Inferior parietal cortex (tissue), 1 donor: ENCODE measurements around the gene DNAH6.
"Not testable (repeated sequence)": the region's sequence is repeated elsewhere in the genome, so short reads cannot be mapped to it uniquely, and the experiment has no call there.

Source experiments
- DNase-seq: peaks from one replicate; pipeline ENCODE4 v3.0.0-alpha.2; 2016; ENCODE audit errors: extremely low spot score

The DNAH6 gene

GRCh38 chr2:84511024-84511423 is 5.3 kb upstream of the DNAH6 start:
- DNase-seq, result not testable (repeated sequence)

- no peak for DNase-seq
Observed at GRCh38 chr2:84515788-84516187, 510 bp upstream of the DNAH6 start.

DNA sequence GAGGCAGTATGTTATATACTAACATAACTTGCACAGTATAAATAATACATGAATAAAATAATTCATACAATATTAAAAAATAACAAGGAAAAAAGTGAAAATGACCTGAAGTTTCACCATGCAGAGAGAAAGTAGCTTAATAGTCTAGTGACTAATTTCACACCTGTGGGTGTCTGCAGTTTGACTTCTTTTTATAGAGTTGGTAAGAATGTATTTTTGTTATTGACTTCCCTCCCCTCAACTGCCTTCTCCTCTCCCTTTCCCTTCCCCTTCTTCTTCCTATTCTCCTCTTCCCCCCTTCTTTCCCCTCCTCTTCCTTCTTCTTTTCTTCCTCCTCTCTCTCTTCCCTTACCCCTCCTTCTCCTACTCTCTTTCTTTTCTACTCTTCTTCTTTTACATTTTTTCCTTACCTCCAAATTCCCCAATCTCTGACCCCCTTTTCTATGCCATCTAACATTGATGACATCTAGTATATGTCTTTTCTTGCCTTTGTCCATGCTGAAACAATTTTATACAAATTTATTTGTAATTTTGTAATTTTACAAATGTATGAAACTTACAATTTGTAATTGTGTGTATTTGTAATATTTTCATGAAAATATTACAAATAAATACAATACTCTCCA is 3.1 kb downstream of the DNAH6 start:
- no peak for DNase-seq

- DNase-seq, result peak; percentile 50
Observed at GRCh38 chr2:84526562-84526961, 10.3 kb downstream of the DNAH6 start.

DNA sequence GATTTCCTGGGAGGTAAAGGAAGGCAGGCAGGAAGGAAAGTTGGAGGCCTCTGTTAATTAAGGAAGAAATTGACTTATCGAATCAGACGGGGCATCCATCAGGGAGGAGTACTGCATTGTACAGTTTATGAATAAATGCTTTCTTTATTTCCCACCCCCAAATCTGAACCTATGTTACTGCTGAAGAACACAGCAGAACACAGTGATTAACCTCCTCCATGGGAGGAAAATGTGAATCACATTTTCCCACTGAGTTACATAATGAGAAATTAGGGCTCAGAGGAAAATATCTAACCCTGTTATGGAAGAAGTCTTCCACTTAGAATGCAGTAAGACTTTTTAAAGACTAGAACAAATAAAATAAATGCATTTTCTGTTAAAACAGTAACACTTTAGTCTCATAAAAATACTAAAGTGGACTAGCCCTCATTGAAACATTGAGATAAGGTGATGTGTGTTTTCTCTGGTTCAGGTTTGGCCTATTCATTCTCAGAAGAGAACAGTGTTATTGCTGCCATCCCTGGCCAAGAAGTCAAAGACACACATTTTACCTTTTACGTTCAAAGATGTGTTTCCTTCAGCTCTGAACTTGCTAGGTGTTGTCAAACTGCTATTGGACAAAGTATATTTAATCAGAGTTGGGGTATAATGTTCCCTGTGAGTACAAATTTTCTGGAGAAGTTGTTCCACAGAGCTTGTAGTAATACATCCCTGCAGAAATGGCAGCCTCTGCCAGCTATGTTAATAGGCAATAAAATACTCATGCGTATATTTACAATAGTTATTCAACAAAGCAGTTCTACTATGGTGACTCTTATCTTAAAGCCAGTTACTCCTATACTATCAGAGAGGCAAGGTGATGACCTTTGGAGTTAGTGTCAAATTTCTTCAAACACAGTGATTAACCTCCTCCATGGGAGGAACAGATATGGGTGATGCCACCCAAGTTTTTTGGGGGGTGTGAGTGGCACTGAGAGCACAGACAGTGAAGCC is 11.1 kb downstream of the DNAH6 start:
- DNase-seq, result no peak

DNA sequence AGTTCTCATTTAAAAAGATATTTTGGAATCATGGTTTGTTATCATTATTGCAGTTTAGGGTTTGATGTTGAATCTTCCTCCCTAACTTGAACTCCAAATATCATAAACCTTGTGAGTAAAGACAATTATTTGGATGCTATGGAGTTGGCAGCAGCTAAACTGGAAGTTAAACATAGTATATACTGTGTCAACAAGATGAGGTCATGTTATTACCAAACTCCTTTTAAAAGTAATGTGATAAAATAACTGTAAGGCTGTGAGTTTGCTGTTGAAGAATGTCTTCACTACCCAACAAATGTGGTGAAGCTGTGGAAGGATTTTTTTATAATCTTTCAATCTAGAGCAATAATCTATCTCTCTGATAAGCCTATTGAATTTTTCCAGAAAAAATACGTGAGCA is 16.0 kb downstream of the DNAH6 start:
- no peak for DNase-seq

GRCh38 chr2:84534225-84534624 is 17.9 kb downstream of the DNAH6 start:
- no peak for DNase-seq

GRCh38 chr2:84537251-84537650 is 21.0 kb downstream of the DNAH6 start:
- no peak for DNase-seq

- no peak for DNase-seq
Observed at GRCh38 chr2:84539729-84540128, 23.4 kb downstream of the DNAH6 start.

DNA sequence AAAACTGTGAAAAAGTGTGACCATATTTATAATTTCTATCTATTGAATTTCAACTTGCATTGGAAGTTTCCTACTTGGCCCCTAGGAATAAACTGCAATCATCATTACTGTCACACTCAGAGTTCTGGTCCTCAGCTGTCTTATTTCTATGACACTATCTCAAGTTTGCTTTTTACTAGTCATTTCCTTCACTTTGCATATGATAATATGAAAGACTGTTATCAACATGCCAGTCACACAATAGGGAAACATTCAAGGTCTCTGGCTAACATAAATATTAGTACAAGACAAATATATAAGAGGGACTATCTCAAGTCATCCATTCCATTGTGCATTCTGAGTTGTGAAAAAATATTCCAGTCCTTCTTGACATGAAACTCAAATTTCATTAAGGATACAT is 28.7 kb downstream of the DNAH6 start:
- no peak for DNase-seq

DNA sequence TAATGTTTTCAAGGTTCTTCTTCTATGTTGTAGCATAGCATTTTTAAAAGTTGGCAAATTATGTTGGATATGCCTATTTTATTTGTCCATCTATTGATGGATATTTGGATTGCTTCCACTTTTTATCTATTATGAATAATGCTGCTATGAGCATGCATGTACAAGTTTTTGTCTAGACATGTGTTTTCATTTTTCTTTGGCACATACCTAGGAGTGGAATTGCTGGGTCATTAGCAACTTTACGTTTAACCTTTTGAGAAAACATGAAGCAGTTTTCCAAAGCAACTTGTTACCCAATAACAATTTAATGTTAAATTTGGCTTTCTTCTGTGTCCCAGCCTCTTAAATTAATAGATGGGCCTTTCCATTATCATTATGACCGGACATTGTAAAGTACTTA is 30.3 kb downstream of the DNAH6 start:
- DNase-seq, result no peak

GRCh38 chr2:84548303-84548702 is 32.0 kb downstream of the DNAH6 start:
- no peak for DNase-seq

- no peak for DNase-seq
Observed at GRCh38 chr2:84550916-84551315, 34.6 kb downstream of the DNAH6 start.

DNA sequence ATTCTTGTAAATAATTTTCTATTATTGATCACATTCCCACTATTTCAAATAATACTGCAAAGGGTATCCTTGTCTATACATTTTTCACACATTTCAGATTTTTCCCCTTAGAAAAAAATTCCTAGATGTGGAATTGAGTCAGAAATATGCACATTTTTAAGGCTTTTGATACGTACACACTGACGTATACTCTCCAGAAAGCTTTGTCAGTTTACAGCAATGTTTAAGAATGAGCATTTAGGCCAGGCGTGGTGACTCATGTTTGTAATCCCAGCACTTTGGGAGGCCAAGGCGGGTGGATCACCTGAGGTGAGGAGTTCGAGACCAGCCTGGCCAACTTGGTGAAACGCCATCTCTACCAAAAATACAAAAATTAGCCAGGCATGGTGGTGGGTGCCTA is 35.2 kb downstream of the DNAH6 start:
- DNase-seq, result not testable (repeated sequence)

DNA sequence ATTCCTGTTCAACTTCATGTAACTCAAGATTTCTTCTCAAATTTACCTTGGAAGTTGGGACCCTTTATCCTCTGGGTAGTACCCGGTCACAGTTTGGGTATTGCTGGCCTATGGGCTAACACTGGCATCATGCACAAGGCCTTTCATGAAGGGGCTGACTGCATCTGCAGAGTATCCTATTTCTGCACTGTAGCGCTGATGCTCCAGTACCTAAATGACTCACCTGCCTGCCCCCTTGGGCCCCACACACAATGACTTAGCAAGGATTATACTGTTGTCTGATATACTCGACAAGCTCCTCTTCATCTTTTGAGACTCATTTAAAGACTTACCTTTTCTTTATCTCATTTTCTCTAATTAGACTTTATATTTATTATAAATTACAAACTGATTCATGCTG is 39.9 kb downstream of the DNAH6 start:
- DNase-seq, result no peak

GRCh38 chr2:84559838-84560237 is 43.5 kb downstream of the DNAH6 start:
- no peak for DNase-seq

DNA sequence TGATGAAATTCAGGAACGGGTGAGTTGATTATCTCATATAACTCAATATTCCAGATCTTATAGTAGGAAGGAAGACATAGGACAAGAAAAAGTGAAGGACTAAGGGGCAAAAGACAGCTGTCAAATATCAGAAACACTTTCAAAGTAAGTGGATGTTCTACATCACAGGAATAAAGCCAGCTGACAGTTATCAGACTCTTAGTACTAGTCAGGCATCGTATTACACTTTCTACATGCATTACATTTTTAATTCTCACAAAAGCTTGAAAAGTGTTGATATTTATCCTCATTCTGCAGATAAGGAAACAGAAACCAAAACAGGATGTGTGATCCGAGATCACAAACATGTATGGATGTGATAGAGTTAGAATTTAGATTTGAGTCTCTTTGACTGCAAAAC is 63.4 kb downstream of the DNAH6 start:
- DNase-seq, result no peak

GRCh38 chr2:84603911-84604310 is 87.6 kb downstream of the DNAH6 start:
- DNase-seq, result no peak

GRCh38 chr2:84613082-84613481 is 96.8 kb downstream of the DNAH6 start:
- DNase-seq, result no peak

DNA sequence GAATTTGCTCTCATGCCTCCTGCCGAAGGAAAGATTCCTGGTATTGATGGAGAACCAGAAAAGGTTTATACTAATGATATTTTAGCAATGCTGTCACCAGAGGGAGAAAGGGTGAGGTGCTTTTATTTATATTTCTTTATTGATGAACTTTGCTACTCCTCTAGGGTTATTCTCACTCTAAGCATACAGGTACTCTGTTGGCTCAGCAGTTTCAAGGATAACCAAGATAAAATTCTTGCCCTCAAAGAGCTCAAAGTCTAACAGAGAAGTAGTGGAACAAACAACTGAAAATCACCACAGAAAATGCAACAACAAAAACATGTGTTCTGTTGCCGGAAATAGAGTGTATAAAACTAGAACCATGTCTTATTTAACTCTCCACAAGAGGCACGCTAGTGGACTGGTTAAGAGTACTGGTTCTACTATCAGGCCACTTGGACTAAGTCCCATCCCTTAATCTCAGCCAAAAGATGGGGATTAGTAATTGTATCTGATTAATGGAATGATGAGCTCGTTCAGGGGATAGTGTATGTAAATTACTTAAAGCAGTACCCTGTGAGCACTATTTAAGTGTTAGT is 103.6 kb downstream of the DNAH6 start:
- no peak for DNase-seq

DNA sequence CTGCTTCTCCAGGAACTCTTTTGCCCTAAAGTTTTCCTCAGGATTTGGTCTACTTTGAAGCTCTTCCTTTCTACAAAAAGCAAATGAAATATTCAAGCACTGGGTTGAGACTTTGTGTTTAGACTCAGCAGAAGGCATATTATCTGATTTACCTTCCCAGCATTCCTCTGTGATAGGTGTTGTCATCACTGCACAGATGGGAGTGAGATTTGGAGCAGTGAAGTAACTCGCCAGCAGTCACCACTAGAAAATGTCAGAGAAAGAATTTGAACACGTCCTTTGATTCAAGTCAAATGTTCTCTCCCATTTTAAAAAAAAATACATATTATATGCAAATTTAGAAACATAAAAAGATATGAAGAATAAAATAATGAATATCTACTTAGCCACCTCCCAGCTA is 112.2 kb downstream of the DNAH6 start:
- DNase-seq, result no peak

DNA sequence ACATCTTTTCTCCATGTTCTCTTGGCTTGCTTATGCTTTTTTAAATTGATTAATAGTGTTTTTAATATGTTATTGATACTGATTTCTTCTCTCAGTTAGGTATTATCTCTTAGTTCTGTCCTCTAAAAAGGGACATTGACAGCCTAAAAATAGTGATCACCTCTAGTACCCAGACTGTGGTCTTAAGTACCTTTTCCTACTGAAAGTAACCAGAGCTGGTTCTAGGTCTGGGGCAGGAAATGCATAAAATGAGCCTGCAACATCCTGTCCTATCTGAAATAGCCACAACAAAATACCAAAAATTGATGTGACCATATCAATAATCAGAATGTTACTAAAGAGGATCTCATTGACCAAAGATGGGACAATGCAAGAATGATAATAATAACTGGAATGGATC is 113.3 kb downstream of the DNAH6 start:
- no peak for DNase-seq

DNA sequence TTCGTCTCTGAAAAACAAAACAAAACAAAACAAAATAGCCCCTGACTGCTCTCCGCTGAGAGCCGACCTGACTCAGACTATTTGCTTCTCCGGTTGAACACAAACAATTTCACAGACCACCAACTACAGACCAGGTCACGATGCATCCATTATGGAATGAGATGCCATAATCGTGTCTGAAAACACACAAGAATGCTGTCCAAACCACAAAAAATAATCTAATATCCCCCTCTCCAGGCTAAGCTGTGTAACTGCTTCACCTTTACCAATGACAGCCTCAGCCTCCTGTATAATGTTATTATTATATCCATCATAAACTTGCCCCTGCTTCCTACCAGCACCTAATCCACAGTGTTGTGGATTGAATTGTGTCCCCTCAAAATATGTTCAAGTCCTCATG is 114.7 kb downstream of the DNAH6 start:
- peak; percentile 11 for DNase-seq
